GM12878 (cell line): ENCODE measurements around the gene PAX7. TPM values are rescaled to one million over a fixed set of nuclear protein-coding genes. Genes with fewer than 3 reads are reported as not detected.

Experiments
- ATAC-seq: fragments of 200-7000 bp; cut with Tn5 transposase; 3 replicates; pipeline ENCODE4 v1.9.1; 2020; ENCODE audit warnings: mild to moderate bottlenecking, moderate library complexity
- BruUV-seq: library from RNA; stranded (reverse); fragments of 400-500 nt; replicated peaks from 2 replicates; lab custom pipeline; 2021; lab: Mats Ljungman, UMichigan
- CTCF ChIA-PET: fragments of 300-600 bp; sonication (Branson Sonifier 250); formaldehyde crosslinking; extraction: SDS; loops from one replicate; lab custom pipeline; 2021; ENCODE audit warnings: inconsistent platforms; lab: Yijun Ruan, JAX
- POLR2A ChIA-PET: fragments of 350-600 bp; formaldehyde crosslinking; extraction: SDS; loops from one replicate; lab custom pipeline; 2021; ENCODE audit warnings: inconsistent platforms; lab: Charles Lee
- RAD21 ChIA-PET: fragments of 300-600 bp; sonication (Branson Sonifier 250); formaldehyde crosslinking; loops from one replicate; lab custom pipeline; 2023; ENCODE audit warnings: antibody characterized with exemption; ENCODE audit not compliant: unreplicated experiment; lab: Charles Lee
- SMC1A ChIA-PET: fragments of 300-600 bp; sonication (Branson Sonifier 250); formaldehyde crosslinking; loops from one replicate; lab custom pipeline; 2023; ENCODE audit not compliant: unreplicated experiment, uncharacterized antibody; lab: Charles Lee
- DNase-seq: peaks from one replicate; pipeline ENCODE4 v3.0.0-alpha.2; 2011; ENCODE audit warnings: low read depth, low spot score
- FAIRE-seq: peaks from 3 replicates; lab custom pipeline; 2011; peaks lifted over from hg19 to GRCh38; lab: Jason Lieb, UNC
- H2AFZ ChIP-seq: 2 replicates; pipeline ENCODE4 v1.6.0; 2011; ENCODE audit warnings: low read depth, low read length, control low read depth; ENCODE audit not compliant: control insufficient read depth
- H3K27ac ChIP-seq: 2 replicates; pipeline ENCODE4 v1.5.1; 2011; ENCODE audit warnings: control low read depth; ENCODE audit not compliant: control insufficient read depth, insufficient read depth
- H3K27me3 ChIP-seq, 2 experiments: replicated peaks in 1 of 2; 2 replicates each; pipeline versions ENCODE4 v1.6.0 to v1.6.1; 2011; ENCODE audit warnings: low read length in 1 of 2; ENCODE audit not compliant: control insufficient read depth in 2 of 2, insufficient read depth in 2 of 2
- H3K36me3 ChIP-seq, 2 experiments: 2 replicates each; pipeline ENCODE4 v1.5.1; 2011; ENCODE audit warnings: low read length in 1 of 2; ENCODE audit not compliant: control insufficient read depth in 2 of 2, insufficient read depth in 2 of 2
- H3K4me1 ChIP-seq: 2 replicates; pipeline ENCODE4 v1.6.1; 2011; ENCODE audit warnings: mild to moderate bottlenecking, low read length, moderate library complexity, mixed read lengths; ENCODE audit not compliant: control insufficient read depth, insufficient read depth
- H3K4me2 ChIP-seq: 2 replicates; pipeline ENCODE4 v1.6.0; 2011; ENCODE audit warnings: control low read depth; ENCODE audit not compliant: control insufficient read depth, insufficient read depth
- H3K4me3 ChIP-seq: fragments of 200-600 bp; sonication (generic); 2 replicates; pipeline ENCODE4 v1.5.1; 2016
- H3K79me2 ChIP-seq: 2 replicates; pipeline ENCODE4 v1.6.0; 2011; ENCODE audit warnings: low read length; ENCODE audit not compliant: control insufficient read depth, insufficient read depth
- H3K9ac ChIP-seq: 2 replicates; pipeline ENCODE4 v1.8.0; 2011; ENCODE audit warnings: low read length, control low read depth, mixed read lengths; ENCODE audit not compliant: control insufficient read depth, insufficient read depth
- H3K9me3 ChIP-seq: replicated peaks from 3 replicates; pipeline ENCODE4 v1.5.1; 2011; ENCODE audit warnings: mild to moderate bottlenecking, low read length; ENCODE audit not compliant: control insufficient read depth, insufficient read depth
- H4K20me1 ChIP-seq: 2 replicates; pipeline ENCODE4 v1.6.0; 2011; ENCODE audit not compliant: control insufficient read depth, insufficient read depth
- ATF7 ChIP-seq: fragments of 450-650 bp; IDR thresholded peaks from 2 replicates; pipeline ENCODE4 v1.6.1; 2016; ENCODE audit warnings: low read depth, mild to moderate bottlenecking
- CBFB ChIP-seq: IDR thresholded peaks from 2 replicates; pipeline ENCODE4 v1.6.1; 2016; ENCODE audit warnings: antibody characterized with exemption, low read depth
- EZH2 ChIP-seq: IDR thresholded peaks from 2 replicates; pipeline ENCODE4 v1.6.1; 2012; ENCODE audit warnings: low read depth, mild to moderate bottlenecking, control low read depth, inconsistent platforms, low read length, borderline replicate concordance; ENCODE audit not compliant: control insufficient read depth
- FOS ChIP-seq: IDR thresholded peaks from 3 replicates; pipeline ENCODE4 v1.6.1; 2011; ENCODE audit warnings: borderline replicate concordance; ENCODE audit not compliant: insufficient read length; ENCODE audit errors: extremely low read depth
- HDAC6 ChIP-seq: fragments of 200-600 bp; sonication (generic); IDR thresholded peaks from one replicate; pipeline ENCODE4 v1.8.0; 2017; ENCODE audit warnings: antibody characterized with exemption; ENCODE audit not compliant: unreplicated experiment
- POU2F2 ChIP-seq: IDR thresholded peaks from 3 replicates; pipeline ENCODE4 v1.6.1; 2011; ENCODE audit warnings: low read depth, mild to moderate bottlenecking, low read length, borderline replicate concordance
- PRDM15 ChIP-seq: fragments of 450-650 bp; formaldehyde crosslinking; IDR thresholded peaks from 2 replicates; pipeline ENCODE4 v1.4.0; 2020; ENCODE audit warnings: mild to moderate bottlenecking, moderate library complexity
- REST ChIP-seq: IDR thresholded peaks from 2 replicates; pipeline ENCODE4 v1.6.1; 2012; ENCODE audit warnings: mild to moderate bottlenecking, low read depth, low read length
- SREBF2 ChIP-seq: IDR thresholded peaks from 2 replicates; pipeline ENCODE4 v1.6.1; 2012; ENCODE audit warnings: mild to moderate bottlenecking, low read length
- STAT1 ChIP-seq: fragments of 450-650 bp; conservative IDR thresholded peaks from 2 replicates; pipeline ENCODE4 v1.6.1; 2014; ENCODE audit warnings: antibody characterized with exemption, mild to moderate bottlenecking
- STAT3 ChIP-seq: IDR thresholded peaks from 2 replicates; pipeline ENCODE4 v1.6.1; 2011; ENCODE audit warnings: low read depth, low read length, improper control_type of control experiment
- ZZZ3 ChIP-seq: IDR thresholded peaks from 2 replicates; pipeline ENCODE4 v1.6.1; 2011; ENCODE audit warnings: low read depth; ENCODE audit not compliant: control insufficient read depth, insufficient read length
- WGBS: methylation state at CpG from one replicate; pipeline ENCODE4 v1.1.6; 2016; ENCODE audit warnings: low lambda C conversion rate; ENCODE audit not compliant: insufficient replicate concordance, insufficient coverage; ENCODE audit errors: missing lambda C conversion rate; 5-methylcytosine and 5-hydroxymethylcytosine counted together
- in situ Hi-C: fragments of 300-500 bp; cut with MboI; formaldehyde crosslinking; loops from 9 replicates; pipeline ENCODE4 v1.14.3; 2018; ENCODE audit warnings: mixed read lengths
- intact Hi-C: fragments of 100-400 bp; cut with micrococcal nuclease; formaldehyde crosslinking; loops from one replicate; pipeline ENCODE4 v1.14.2; 2022; ENCODE audit not compliant: unreplicated experiment
- polyA plus RNA-seq, 11 experiments: library from polyadenylated mRNA; depleted of rRNA in 4 of 11; unstranded in 6 of 11; stranded (reverse) in 5 of 11; fragments of >200 nt; fragmentation: Nextera tagmentation in 4 of 11; fragmentation: Illumina TruSeq in 1 of 11; extraction: Ambion mirVana in 4 of 11; extraction: Trizol in 1 of 11; gene quantifications; 1 replicate in 1 of 11; 2 replicates in 10 of 11; pipeline versions ENCODE4 v1.2.1 to v1.2.3, GENCODE V29; 2011 to 2016; ENCODE audit warnings: inconsistent platforms in 2 of 11, missing spikeins in 2 of 11, low read depth in 1 of 11
- total RNA-seq, 4 experiments: library from RNA; depleted of rRNA in 3 of 4; stranded (reverse); fragments of >200 nt in 3 of 4; fragmentation: Illumina TruSeq in 1 of 4; extraction: Trizol in 1 of 4; gene quantifications; 2 replicates each; pipeline versions ENCODE4 v1.2.1 to v1.2.3, GENCODE V29; 2013 to 2021
- TF ChIP-seq, protein P1 (sequence below): IDR thresholded peaks from 2 replicates; pipeline ENCODE4 v1.6.1; 2011; ENCODE audit warnings: borderline replicate concordance, low read depth, mild to moderate bottlenecking, moderate library complexity, mixed read lengths, low read length; ENCODE audit not compliant: insufficient read depth; ENCODE audit errors: extremely low read length
- TF ChIP-seq, protein P2 (sequence below): IDR thresholded peaks from 2 replicates; pipeline ENCODE4 v1.6.1; 2011; ENCODE audit warnings: low read depth, low read length, improper control_type of control experiment, borderline replicate concordance

Gene PAX7
- total and polyA plus RNA-seq, 10 of the 15 experiments (the other 5 are each of a cell fraction or from before 2014, with no cell fraction given): not detected

DNA sequence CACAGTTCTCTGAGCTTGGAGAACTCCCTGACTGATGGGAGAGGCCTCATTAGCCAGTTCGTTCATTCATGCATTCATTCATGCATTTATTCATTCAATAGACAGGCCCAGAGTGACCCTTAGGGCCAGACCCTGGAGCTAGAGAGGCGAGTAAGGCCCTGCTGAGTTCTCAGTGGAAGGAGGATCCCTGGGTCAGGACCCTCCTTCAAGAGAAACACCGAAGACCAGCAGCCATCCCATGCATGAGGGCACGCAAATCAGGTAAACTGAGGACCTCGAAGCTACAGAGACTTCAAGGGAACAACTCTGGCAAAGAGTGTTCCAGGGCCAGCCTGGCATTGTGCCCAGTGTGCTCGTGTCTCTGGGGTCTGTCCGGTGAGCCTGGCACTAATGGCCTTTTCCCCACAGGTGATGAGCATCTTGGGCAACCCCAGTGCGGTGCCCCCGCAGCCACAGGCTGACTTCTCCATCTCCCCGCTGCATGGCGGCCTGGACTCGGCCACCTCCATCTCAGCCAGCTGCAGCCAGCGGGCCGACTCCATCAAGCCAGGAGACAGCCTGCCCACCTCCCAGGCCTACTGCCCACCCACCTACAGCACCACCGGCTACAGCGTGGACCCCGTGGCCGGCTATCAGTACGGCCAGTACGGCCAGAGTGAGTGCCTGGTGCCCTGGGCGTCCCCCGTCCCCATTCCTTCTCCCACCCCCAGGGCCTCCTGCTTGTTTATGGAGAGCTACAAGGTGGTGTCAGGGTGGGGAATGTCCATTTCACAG, 104.8 kb downstream of the PAX7 start:
- no peak overlapping the region for H2AFZ ChIP-seq
- BruUV-seq: no TSS peak
- H4K20me1 ChIP-seq: no peaks in the 10 kb centered on the region
- H3K4me1 ChIP-seq: no peaks in the 10 kb centered on the region
- no peak overlapping the region for H3K9ac ChIP-seq
- intact Hi-C loops (no loop called here), in situ Hi-C loops (no loop called here)
- ChIA-PET RAD21 (no interaction called here), CTCF (no interaction called here), POLR2A (no interaction called here), SMC1A (no interaction called here)
- no peak overlapping the region for H3K4me2 ChIP-seq
- no peak overlapping the region for H3K4me3 ChIP-seq
- FAIRE-seq: no peak
- no peaks in the 10 kb centered on the region for H3K9me3 ChIP-seq
- H3K79me2 ChIP-seq: no peaks in the 10 kb centered on the region
- 31% methylated on average over 21 of the region's 22 CpGs for WGBS
- DNase-seq: no peak
- H3K27me3 ChIP-seq: no peaks in the 10 kb centered on the region; a peak in 3 of 4 replicates
- H3K27ac ChIP-seq: no peak overlapping the region
- no peaks in the 10 kb centered on the region for H3K36me3 ChIP-seq
- ATAC-seq: no peak
- TF ChIP-seq PRDM15 (no peak), STAT1 (no peak), HDAC6 (no peak), ATF7 (no peak), CBFB (no peak), POU2F2 (no peak), ZZZ3 (no peak), FOS (no peak), REST (no peak), STAT3 (no peak), EZH2 (no peak), SREBF2 (no peak)
- TF ChIP-seq, protein P1, sequence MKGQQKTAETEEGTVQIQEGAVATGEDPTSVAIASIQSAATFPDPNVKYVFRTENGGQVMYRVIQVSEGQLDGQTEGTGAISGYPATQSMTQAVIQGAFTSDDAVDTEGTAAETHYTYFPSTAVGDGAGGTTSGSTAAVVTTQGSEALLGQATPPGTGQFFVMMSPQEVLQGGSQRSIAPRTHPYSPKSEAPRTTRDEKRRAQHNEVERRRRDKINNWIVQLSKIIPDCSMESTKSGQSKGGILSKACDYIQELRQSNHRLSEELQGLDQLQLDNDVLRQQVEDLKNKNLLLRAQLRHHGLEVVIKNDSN: no peak
- TF ChIP-seq, protein P2, sequence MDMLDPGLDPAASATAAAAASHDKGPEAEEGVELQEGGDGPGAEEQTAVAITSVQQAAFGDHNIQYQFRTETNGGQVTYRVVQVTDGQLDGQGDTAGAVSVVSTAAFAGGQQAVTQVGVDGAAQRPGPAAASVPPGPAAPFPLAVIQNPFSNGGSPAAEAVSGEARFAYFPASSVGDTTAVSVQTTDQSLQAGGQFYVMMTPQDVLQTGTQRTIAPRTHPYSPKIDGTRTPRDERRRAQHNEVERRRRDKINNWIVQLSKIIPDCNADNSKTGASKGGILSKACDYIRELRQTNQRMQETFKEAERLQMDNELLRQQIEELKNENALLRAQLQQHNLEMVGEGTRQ: no peak
